IMR-90 (cell line): ENCODE measurements around the gene TMEM74B. TPM values are rescaled to one million over a fixed set of nuclear protein-coding genes. Genes with fewer than 3 reads are reported as not detected.

Experiments used
- ATAC-seq: fragments of 200-7000 bp; cut with Tn5 transposase; 2 replicates; pipeline ENCODE4 v1.9.1; 2020; ENCODE audit warnings: low read depth, mild to moderate bottlenecking, moderate library complexity
- BruUV-seq: library from RNA; stranded (reverse); fragments of 400-500 nt; replicated peaks from 2 replicates; lab custom pipeline; 2021; lab: Mats Ljungman, UMichigan
- CTCF ChIA-PET: fragments of 300-600 bp; formaldehyde crosslinking; extraction: SDS; loops from one replicate; lab custom pipeline; 2021; ENCODE audit warnings: antibody characterized with exemption; lab: Yijun Ruan, JAX
- POLR2A ChIA-PET: fragments of 300-600 bp; sonication (Branson Sonifier 250); formaldehyde crosslinking; loops from one replicate; lab custom pipeline; 2022; ENCODE audit warnings: antibody characterized with exemption; ENCODE audit not compliant: unreplicated experiment; lab: Charles Lee
- DNase-seq: peaks from one replicate; pipeline ENCODE4 v3.0.0; 2013
- H2AFZ ChIP-seq: replicated peaks from 2 replicates; pipeline ENCODE3; 2013; ENCODE audit warnings: low read length, mild to moderate bottlenecking; ENCODE audit not compliant: poor library complexity
- H2AK5ac ChIP-seq: 2 replicates; pipeline ENCODE4 v1.6.1; 2013; ENCODE audit warnings: low read depth, low read length, inconsistent platforms
- H2AK9ac ChIP-seq: replicated peaks from 2 replicates; pipeline ENCODE3; 2013; ENCODE audit warnings: mild to moderate bottlenecking, low read depth, low read length, moderate library complexity; ENCODE audit not compliant: poor library complexity
- H2BK120ac ChIP-seq: 2 replicates; pipeline ENCODE4 v1.6.1; 2013; ENCODE audit warnings: low read depth, low read length, inconsistent platforms
- H2BK15ac ChIP-seq: 3 replicates; pipeline ENCODE4 v1.6.1; 2013; ENCODE audit warnings: low read depth, low read length, inconsistent platforms
- H2BK20ac ChIP-seq: 2 replicates; pipeline ENCODE4 v1.6.1; 2013; ENCODE audit warnings: low read depth, mild to moderate bottlenecking, inconsistent platforms, low read length, moderate library complexity
- H2BK5ac ChIP-seq: 2 replicates; pipeline ENCODE4 v1.6.1; 2013; ENCODE audit warnings: mild to moderate bottlenecking, low read depth, low read length, inconsistent platforms; ENCODE audit not compliant: poor library complexity, severe bottlenecking
- H3K14ac ChIP-seq: replicated peaks from 2 replicates; pipeline ENCODE4 v1.6.1; 2013; ENCODE audit warnings: low read depth, low read length, inconsistent platforms
- H3K18ac ChIP-seq: 2 replicates; pipeline ENCODE4 v1.6.1; 2013; ENCODE audit warnings: low read depth, low read length, control low read depth
- H3K23ac ChIP-seq: 2 replicates; pipeline ENCODE4 v1.6.1; 2013; ENCODE audit warnings: low read depth, low read length, inconsistent platforms
- H3K27ac ChIP-seq: 2 replicates; pipeline ENCODE4 v1.5.1; 2013; ENCODE audit warnings: mild to moderate bottlenecking, control low read depth, low read length; ENCODE audit not compliant: insufficient read depth
- H3K27me3 ChIP-seq: 2 replicates; pipeline ENCODE4 v1.6.1; 2013; ENCODE audit warnings: low read length; ENCODE audit not compliant: control insufficient read depth, insufficient read depth
- H3K36me3 ChIP-seq: 2 replicates; pipeline ENCODE4 v1.6.1; 2013; ENCODE audit warnings: low read length, mixed read lengths; ENCODE audit not compliant: control insufficient read depth, insufficient read depth
- H3K4ac ChIP-seq: 2 replicates; pipeline ENCODE4 v1.6.1; 2013; ENCODE audit warnings: low read depth, low read length, inconsistent platforms
- H3K4me1 ChIP-seq: 2 replicates; pipeline ENCODE4 v1.6.1; 2013; ENCODE audit warnings: low read length, mixed read lengths; ENCODE audit not compliant: control insufficient read depth, insufficient read depth
- H3K4me2 ChIP-seq: 2 replicates; pipeline ENCODE4 v1.6.1; 2013; ENCODE audit warnings: low read depth, mild to moderate bottlenecking, control low read depth, low read length, moderate library complexity
- H3K4me3 ChIP-seq: 2 replicates; pipeline ENCODE4 v1.5.1; 2013; ENCODE audit warnings: low read depth, mild to moderate bottlenecking, control low read depth, low read length, moderate library complexity; ENCODE audit not compliant: insufficient read depth
- H3K56ac ChIP-seq: 2 replicates; pipeline ENCODE4 v1.6.1; 2013; ENCODE audit warnings: low read length, inconsistent platforms; ENCODE audit not compliant: insufficient read depth; ENCODE audit errors: extremely low read depth
- H3K79me1 ChIP-seq, 2 experiments: 2 replicates each; pipeline ENCODE4 v1.6.1; 2013; ENCODE audit warnings: low read length in 2 of 2, inconsistent platforms in 1 of 2, low read depth in 1 of 2
- H3K9ac ChIP-seq: 2 replicates; pipeline ENCODE4 v1.6.1; 2013; ENCODE audit warnings: low read depth, low read length, control low read depth
- H3K9me1 ChIP-seq: 2 replicates; pipeline ENCODE4 v1.6.1; 2013; ENCODE audit warnings: low read length, inconsistent platforms; ENCODE audit not compliant: insufficient read depth
- H3K9me3 ChIP-seq: 2 replicates; pipeline ENCODE4 v1.6.1; 2013; ENCODE audit warnings: low read length; ENCODE audit not compliant: control insufficient read depth, insufficient read depth
- H4K20me1 ChIP-seq: 2 replicates; pipeline ENCODE4 v1.6.1; 2013; ENCODE audit warnings: low read length, inconsistent platforms; ENCODE audit not compliant: insufficient read depth
- H4K5ac ChIP-seq: 2 replicates; pipeline ENCODE4 v1.6.1; 2013; ENCODE audit warnings: mild to moderate bottlenecking, low read depth, low read length, control low read depth
- H4K8ac ChIP-seq, 2 experiments: 2 replicates each; pipeline ENCODE4 v1.6.1; 2013; ENCODE audit warnings: low read depth in 2 of 2, low read length in 2 of 2, control low read depth in 1 of 2, inconsistent platforms in 1 of 2
- H4K91ac ChIP-seq: 2 replicates; pipeline ENCODE4 v1.6.1; 2013; ENCODE audit warnings: low read depth, low read length, inconsistent platforms; ENCODE audit not compliant: insufficient read depth
- BHLHE40 ChIP-seq: fragments of 150-350 bp; IDR thresholded peaks from 2 replicates; pipeline ENCODE4 v1.6.1; 2016; ENCODE audit warnings: mild to moderate bottlenecking, low read depth, low read length
- CEBPB ChIP-seq: IDR thresholded peaks from 2 replicates; pipeline ENCODE4 v1.6.1; 2012; ENCODE audit warnings: low read depth, low read length, improper control_type of control experiment
- CHD1 ChIP-seq: IDR thresholded peaks from 2 replicates; pipeline ENCODE4 v1.6.1; 2012; ENCODE audit warnings: low read depth, low read length, improper control_type of control experiment
- CTCF ChIP-seq: conservative IDR thresholded peaks from 2 replicates; pipeline ENCODE4 v1.5.1; 2012; ENCODE audit warnings: mild to moderate bottlenecking, low read depth, low read length, improper control_type of control experiment
- ELK1 ChIP-seq: fragments of 150-350 bp; IDR thresholded peaks from 2 replicates; pipeline ENCODE4 v1.6.1; 2016; ENCODE audit warnings: low read depth, mild to moderate bottlenecking, low read length, moderate library complexity, borderline replicate concordance
- FOS ChIP-seq: fragments of 150-350 bp; IDR thresholded peaks from 2 replicates; pipeline ENCODE4 v1.6.1; 2016; ENCODE audit warnings: low read depth, low read length
- MAFK ChIP-seq: IDR thresholded peaks from 2 replicates; pipeline ENCODE4 v1.6.1; 2012; ENCODE audit warnings: low read depth, low read length, improper control_type of control experiment
- MAZ ChIP-seq: IDR thresholded peaks from 2 replicates; pipeline ENCODE4 v1.6.1; 2012; ENCODE audit warnings: low read depth, mild to moderate bottlenecking, low read length, improper control_type of control experiment, moderate library complexity, borderline replicate concordance
- MXI1 ChIP-seq: IDR thresholded peaks from 2 replicates; pipeline ENCODE4 v1.6.1; 2012; ENCODE audit warnings: low read depth, mild to moderate bottlenecking, low read length, moderate library complexity, borderline replicate concordance
- NFE2L2 ChIP-seq: fragments of 150-350 bp; IDR thresholded peaks from 2 replicates; pipeline ENCODE4 v1.6.1; 2016; ENCODE audit warnings: low read depth, mild to moderate bottlenecking, low read length
- POLR2A ChIP-seq: IDR thresholded peaks from 2 replicates; pipeline ENCODE4 v1.6.1; 2012; ENCODE audit warnings: mild to moderate bottlenecking, low read depth, low read length
- RAD21 ChIP-seq: IDR thresholded peaks from 2 replicates; pipeline ENCODE4 v1.6.1; 2012; ENCODE audit warnings: low read length, improper control_type of control experiment
- RCOR1 ChIP-seq: IDR thresholded peaks from 2 replicates; pipeline ENCODE4 v1.6.1; 2012; ENCODE audit warnings: mild to moderate bottlenecking, low read length, improper control_type of control experiment; ENCODE audit not compliant: insufficient replicate concordance
- RFX5 ChIP-seq: IDR thresholded peaks from 2 replicates; pipeline ENCODE4 v1.8.0; 2012; ENCODE audit warnings: low read depth, mild to moderate bottlenecking, low read length, moderate library complexity
- SMC3 ChIP-seq: fragments of 150-350 bp; IDR thresholded peaks from 2 replicates; pipeline ENCODE4 v1.6.1; 2016; ENCODE audit warnings: low read depth, mild to moderate bottlenecking, antibody characterized with exemption, low read length, moderate library complexity
- USF2 ChIP-seq: fragments of 150-350 bp; IDR thresholded peaks from 2 replicates; pipeline ENCODE4 v1.6.1; 2017; ENCODE audit warnings: mild to moderate bottlenecking, antibody characterized with exemption, low read length, low read depth
- WGBS, 2 experiments: methylation state at CpG; one replicate each; pipeline versions ENCODE4 v1.1.5 to v1.1.7; 2013; ENCODE audit warnings: missing lambda C conversion rate in 2 of 2; ENCODE audit not compliant: insufficient read length in 1 of 2; ENCODE audit errors: extremely low coverage in 2 of 2; 5-methylcytosine and 5-hydroxymethylcytosine counted together
- dilution Hi-C: fragments of 300-500 bp; cut with HindIII; formaldehyde crosslinking; loops from one replicate; pipeline ENCODE4 v1.14.3; 2018; ENCODE audit warnings: low sequenced_read_pairs; ENCODE audit not compliant: unreplicated experiment
- in situ Hi-C: fragments of 300-500 bp; cut with MboI; formaldehyde crosslinking; loops from 3 replicates; pipeline ENCODE4 v1.14.3; 2019; ENCODE audit warnings: low sequenced_read_pairs, inconsistent platforms, mixed read lengths
- intact Hi-C: fragments of 100-400 bp; cut with micrococcal nuclease; formaldehyde crosslinking; loops from 2 replicates; pipeline ENCODE4 v1.10.0; 2022
- polyA plus RNA-seq, 3 experiments: library from polyadenylated mRNA; depleted of rRNA; stranded (reverse); fragments of >200 nt; gene quantifications; 2 replicates each; pipeline ENCODE4 v1.2.3, GENCODE V29; 2012; ENCODE audit warnings: low replicate concordance in 1 of 3
- total RNA-seq: library from RNA; depleted of rRNA; stranded (reverse); fragments of >200 nt; gene quantifications from 2 replicates; pipeline ENCODE4 v1.2.3, GENCODE V29; 2012

The TMEM74B gene
- total and polyA plus RNA-seq, 2 of the 4 experiments (the other 2 are of a cell fraction), result 0.03 TPM; not detected in 1

- 0 out of 2 replicates have a peak, but pooled peaks cover 2% of the 10 kb centered on the region for H3K9me3 ChIP-seq
- POLR2A ChIA-PET, result no interaction called here
- no peak overlapping the region for H2BK5ac ChIP-seq
- no peak overlapping the region for H4K5ac ChIP-seq
- no peak overlapping the region for H3K9ac ChIP-seq
- peaks cover 54% of the 10 kb centered on the region for H3K27me3 ChIP-seq
- no peak overlapping the region for H2AK9ac ChIP-seq
- no peaks in the 10 kb centered on the region for H3K36me3 ChIP-seq
- H2BK120ac ChIP-seq, result no peak overlapping the region
- no peak overlapping the region for H2BK20ac ChIP-seq
- no peak overlapping the region for H3K14ac ChIP-seq
- no CpG with 5 or more reads among the region's 2 CpGs for WGBS, 2 experiments
- no peak overlapping the region for H2AFZ ChIP-seq
- TF ChIP-seq USF2 (no peak), BHLHE40 (no peak), RCOR1 (no peak), MAZ (no peak), POLR2A (no peak), MAFK (no peak), FOS (no peak), ELK1 (no peak), RFX5 (no peak), CTCF (no peak), CHD1 (no peak), NFE2L2 (no peak), CEBPB (no peak), SMC3 (no peak), MXI1 (no peak), RAD21 (no peak)
- no peak overlapping the region for H3K56ac ChIP-seq
- no peak overlapping the region for H2AK5ac ChIP-seq
- CTCF ChIA-PET, result no interaction called here
- no peak overlapping the region for H3K27ac ChIP-seq
- H3K23ac ChIP-seq, result no peak overlapping the region
- 0 out of 2 replicates have a peak, but pooled peaks cover 3% of the 10 kb centered on the region for H3K9me1 ChIP-seq
- no peak overlapping the region for H2BK15ac ChIP-seq
- BruUV-seq, result no TSS peak
- H4K20me1 ChIP-seq, result no peaks in the 10 kb centered on the region
- no peak overlapping the region for H3K4ac ChIP-seq
- in situ Hi-C loops (no loop called here), intact Hi-C loops (no loop called here), dilution Hi-C loops (no loop called here)
- no peak overlapping the region for H3K4me2 ChIP-seq
- no peak for ATAC-seq
- H3K18ac ChIP-seq, result no peak overlapping the region
- no peak overlapping the region for H4K91ac ChIP-seq
- no peak for DNase-seq
- H3K4me1 ChIP-seq, result no peaks in the 10 kb centered on the region
- no peaks in the 10 kb centered on the region for H3K79me1 ChIP-seq
- H3K4me3 ChIP-seq, result no peak overlapping the region
- no peak overlapping the region for H4K8ac ChIP-seq
These were observed 19.8 kb upstream of the TMEM74B start for GRCh38 chr20:1204576-1204975.
